Measurements from ENCODE around the gene EPB41L4B.

DNA sequence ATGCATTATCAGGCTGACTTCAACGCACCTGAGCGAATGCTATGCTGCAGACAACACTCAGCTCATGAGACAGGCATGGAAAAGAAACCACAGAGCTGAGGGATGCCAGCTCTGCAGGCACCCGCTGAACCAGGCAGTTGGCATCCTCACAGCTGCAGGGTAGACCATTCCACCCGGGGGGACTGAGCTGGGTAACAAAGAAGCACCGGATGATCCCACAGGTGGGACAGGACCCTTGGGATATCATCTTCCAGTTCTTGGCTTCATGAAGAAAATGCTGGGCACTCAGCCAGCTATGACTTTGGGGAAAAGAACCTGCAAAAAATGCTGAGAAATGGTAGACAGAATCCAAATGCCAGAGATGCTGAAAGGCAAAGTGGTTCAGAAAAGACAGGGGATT, 9.6 kb downstream of the EPB41L4B start:
- no peak for TF ChIP-seq EZH2 (IDR thresholded peaks at IDR 0.05; ENCODE audit: borderline replicate concordance, insufficient read depth, low read length, poor library complexity, severe bottlenecking)
- no peak for TF ChIP-seq CTCF (IDR thresholded peaks at IDR 0.05; ENCODE audit: poor library complexity, severe bottlenecking)
- no peak for TF ChIP-seq POLR2AphosphoS5 (IDR thresholded peaks at IDR 0.05)
- no peak for TF ChIP-seq EP300 (conservative IDR thresholded peaks at IDR 0.05; ENCODE audit: poor library complexity, severe bottlenecking)

All from neural cell (in vitro differentiated cells).